Hepatocyte (in vitro differentiated cells): Measurements from ENCODE around the gene JAG2.

Source experiments
- CTCF ChIP-seq: fragments of 200-600 bp; sonication (generic); IDR thresholded peaks from 2 replicates; pipeline ENCODE4 v1.5.1; 2016; ENCODE audit warnings: antibody characterized with exemption, mild to moderate bottlenecking; ENCODE audit not compliant: poor library complexity
- EZH2 ChIP-seq: fragments of 200-600 bp; sonication (generic); IDR thresholded peaks from 2 replicates; pipeline ENCODE4 v1.6.1; 2016; ENCODE audit warnings: antibody characterized with exemption, mild to moderate bottlenecking, borderline replicate concordance
- EZH2phosphoT487 ChIP-seq: fragments of 200-600 bp; sonication (generic); IDR thresholded peaks from one replicate; pipeline ENCODE4 v1.6.1; 2018; ENCODE audit warnings: antibody characterized with exemption, mild to moderate bottlenecking, low read depth, moderate library complexity; ENCODE audit not compliant: unreplicated experiment, severe bottlenecking

- no peak for TF ChIP-seq CTCF
- TF ChIP-seq EZH2phosphoT487: no peak
- no peak for TF ChIP-seq EZH2
These were observed 25.7 kb downstream of the JAG2 start for GRCh38 chr14:105142651-105143450.
